Stimulated activated CD4-positive, alpha-beta T cell treated with anti-CD3 and anti-CD28 coated beads, Interleukin-4, amount 100 ng/mL, for 48 hours (primary cell): ENCODE results near the gene IGFL1.
"Not testable (repeated sequence)": the region's sequence is repeated elsewhere in the genome, so short reads cannot be mapped to it uniquely, and the experiment has no call there.

ENCODE experiments used
- DNase-seq, 2 donors: peaks; one replicate each; pipeline ENCODE4 v3.0.0-alpha.2; 2020; ENCODE audit warnings: low read depth in 2 of 2

IGFL1 gene

DNA sequence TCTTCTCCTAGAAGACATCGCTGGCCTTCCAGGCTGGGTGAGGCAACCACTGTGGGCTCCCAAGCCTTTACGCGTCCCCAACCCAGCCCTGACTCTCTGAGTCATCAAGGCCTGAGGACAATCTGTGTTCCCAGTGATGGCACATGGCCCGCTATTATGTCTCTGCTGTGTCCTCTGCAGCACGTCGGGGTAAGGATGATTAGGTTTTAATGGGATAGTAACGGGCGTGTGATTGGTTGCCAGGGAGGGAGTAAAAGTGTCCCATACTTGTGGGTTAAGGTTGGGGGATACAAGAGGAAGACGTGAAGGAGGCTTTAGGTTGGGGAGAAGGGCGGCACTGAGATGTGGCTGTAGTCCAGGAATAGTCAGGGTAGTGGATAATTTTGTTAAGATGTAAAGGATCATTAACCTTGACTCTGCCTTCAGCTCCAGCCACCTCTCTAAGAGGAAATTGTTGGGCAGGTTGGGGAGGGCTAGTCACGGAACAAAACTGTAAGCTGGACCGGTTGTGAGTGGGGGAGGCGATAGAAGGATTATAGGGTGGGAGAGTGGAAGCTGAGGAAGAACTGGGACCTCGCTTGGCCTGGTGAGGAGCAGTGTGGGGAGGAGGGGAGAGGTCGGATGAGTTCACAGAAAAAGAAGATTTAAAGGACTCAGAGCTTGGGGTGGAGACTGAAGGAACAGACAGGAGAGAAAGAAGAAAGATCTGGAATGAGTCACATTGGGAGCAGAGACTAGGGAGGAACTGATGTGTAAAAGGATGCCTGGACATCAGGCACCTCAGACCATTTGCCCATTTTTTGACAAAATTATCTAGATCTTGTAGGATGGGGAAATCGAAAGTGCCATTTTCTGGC, 27.9 kb upstream of the IGFL1 start:
- no peak for DNase-seq

DNA sequence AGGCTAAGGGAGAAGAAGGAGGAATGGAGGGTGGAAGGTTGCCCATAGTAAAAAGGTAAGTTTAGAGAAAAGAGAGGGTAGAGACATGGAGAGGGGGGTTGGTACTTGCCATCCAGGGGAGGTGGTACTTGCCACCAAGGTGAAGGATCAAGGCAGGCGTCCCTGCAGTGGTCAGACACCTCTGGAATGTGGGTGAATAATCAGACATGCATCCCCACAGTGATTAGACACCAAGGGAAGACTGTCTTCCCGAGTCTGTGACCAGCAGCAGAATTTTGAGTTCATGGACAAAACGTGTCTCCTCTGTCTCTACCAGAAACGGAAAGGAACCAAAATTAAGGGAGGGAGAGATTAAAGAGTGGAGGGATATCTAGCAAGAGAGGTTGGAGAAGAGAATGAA, 27.1 kb upstream of the IGFL1 start:
- DNase-seq: no peak

DNA sequence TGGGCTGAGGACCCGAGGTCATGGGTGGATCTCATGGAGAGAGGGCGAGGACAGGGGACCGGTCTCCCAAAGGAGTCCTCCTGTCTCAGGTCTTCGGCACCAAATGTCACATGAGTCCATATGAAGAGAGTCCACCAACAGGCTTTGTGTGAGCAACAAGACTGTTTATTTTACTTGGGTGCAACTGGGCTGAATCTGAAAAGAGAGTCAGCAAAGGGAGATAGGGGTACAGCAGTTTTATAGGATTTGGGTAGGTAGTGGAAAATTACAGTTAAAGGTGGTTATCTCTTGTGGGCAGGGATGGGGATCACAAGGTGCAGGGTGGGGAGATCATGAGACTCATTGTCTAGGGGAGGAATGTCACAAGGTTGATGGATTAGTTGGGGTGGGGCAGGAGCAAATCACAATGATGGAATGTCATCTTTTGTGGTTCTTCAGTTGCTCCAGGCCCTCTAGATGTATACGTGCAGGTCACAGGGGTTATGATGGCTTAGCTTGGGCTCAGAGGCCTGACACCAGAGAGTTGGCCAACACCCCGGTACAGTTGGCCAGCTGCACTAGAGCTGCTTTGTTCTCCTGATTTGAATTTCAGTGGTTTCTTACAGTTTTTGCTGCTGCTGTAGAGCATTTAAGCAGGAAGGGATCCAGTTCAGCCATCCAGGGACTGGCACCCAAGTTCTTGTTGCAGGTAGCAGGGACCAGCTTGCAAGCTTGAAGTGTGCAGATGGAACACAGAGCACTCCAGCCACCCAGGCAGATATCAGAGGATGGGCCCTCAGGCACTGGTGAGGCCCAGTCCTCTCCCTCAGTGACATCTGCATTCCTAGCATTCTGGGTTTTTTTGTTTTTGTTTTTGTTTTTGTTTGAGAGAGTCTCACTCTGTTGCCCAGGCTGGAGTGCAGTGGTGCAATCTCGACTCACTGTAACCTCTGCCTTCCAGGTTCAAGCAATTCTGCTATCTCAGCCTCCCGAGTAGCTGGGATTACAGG, 26.4 kb upstream of the IGFL1 start:
- no peak for DNase-seq

DNA sequence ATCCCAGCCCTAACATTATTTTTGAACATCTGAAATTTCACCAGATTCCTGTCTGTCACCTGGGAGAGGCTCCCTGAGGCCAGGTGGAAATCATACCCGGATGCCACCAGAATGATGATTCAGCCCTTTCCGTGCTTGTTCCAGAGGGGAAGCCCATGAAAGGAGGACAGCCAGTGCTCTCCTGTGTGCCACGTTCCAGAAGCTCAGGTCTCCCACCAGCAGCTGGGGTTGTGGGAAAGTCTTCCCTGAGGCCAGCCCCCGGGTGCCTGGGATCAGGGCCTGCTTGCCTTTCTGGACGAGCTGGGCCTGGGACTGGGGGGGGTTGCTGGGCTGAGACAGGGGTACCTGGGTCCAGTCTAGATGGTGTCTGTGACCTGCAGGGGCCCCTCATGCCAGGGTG, 25.5 kb upstream of the IGFL1 start:
- DNase-seq: no peak

DNA sequence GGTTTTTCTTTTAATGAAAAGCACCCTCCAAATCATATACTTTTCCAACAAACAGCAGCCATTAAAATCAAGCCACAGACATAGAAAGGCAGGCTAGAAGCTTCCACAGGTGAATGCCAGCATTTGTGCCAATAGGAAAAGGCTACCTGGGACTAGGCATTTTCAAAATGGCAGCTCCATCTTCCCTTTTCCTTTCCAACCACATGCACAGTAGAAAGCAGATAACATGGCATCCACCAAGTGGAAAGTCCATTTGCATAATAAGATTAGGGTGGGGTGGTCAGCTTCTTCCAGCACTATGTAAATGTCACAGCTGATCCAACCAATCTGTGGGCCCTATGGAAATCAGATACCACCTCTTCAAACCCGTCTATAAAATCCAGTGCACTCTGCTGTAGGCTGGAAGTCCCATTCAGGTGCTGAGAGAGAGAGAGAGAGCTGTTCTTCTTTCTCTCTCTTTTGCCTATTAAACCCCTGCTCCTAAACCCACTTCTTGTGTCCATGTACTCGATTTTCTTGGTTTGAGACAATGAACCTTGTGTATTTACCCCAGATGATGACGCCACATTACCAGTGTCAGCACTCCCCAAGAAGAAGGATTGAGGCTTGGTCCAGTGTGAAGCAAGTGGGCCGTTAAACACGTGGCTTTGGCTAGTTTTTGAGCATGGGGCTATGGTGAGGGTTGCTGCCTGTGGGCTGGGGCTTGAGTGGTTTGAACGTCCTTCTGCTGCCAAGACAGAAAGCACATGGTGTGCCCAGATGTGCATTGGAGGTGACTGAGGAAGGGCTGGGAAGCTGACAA, 24.2 kb upstream of the IGFL1 start:
- DNase-seq: no peak

DNA sequence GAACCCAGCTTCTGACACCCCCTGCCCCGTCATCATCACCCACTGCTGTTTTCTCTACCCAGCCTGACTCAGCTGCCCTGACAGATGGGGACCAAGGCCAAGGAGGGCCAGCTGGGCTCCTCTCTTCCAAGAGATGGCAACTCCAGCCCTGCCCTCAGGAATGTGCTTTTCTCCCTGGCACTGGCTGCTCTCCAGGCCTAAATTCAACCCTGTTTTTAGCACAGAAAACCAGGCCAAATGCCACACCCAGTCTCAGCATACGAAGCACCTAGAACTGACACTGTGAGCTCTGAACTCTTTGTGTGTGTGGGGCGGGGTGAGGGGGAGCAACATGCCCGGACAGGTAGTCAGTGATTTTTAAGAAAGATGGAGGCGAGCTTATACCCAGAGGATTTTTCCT, 23.4 kb upstream of the IGFL1 start:
- no peak for DNase-seq

DNA sequence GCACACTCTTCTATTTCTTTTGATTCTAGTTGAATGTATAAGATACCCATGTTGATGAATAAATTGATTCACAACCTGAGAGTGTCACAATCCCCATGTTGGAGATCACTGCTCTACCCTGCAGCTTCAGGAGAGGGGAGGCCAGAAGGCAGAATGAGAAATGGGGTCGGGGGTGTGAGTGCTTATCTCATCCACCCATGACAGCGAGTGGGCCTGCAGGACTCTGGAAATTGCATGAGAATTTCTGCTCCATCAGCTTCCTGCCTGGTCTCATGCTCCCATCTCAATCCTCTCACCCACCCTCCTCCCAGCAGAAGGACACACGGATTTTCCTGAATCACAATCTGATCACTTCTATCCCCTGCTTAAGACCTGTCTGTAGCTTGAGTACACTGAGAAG, 22.9 kb upstream of the IGFL1 start:
- no peak for DNase-seq

DNA sequence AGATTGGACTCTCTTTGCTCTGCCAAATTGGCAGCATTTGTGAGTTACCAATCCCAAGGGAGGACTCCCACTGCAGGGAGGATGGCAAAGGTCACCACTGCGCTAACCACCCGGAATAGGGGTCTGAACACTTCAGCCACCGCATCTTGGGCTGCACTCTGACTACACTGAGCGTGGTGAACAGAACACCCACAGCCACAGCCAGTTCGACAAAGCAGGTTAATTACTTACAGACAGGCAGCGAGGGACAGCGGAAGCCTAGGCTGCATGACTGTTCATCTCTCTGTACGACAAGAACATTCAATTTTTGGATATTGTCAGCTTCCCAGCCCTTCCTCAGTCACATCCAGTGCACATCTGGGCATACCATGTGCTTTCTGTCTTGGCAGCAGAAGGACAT, 21.7 kb upstream of the IGFL1 start:
- DNase-seq: not testable (repeated sequence)

DNA sequence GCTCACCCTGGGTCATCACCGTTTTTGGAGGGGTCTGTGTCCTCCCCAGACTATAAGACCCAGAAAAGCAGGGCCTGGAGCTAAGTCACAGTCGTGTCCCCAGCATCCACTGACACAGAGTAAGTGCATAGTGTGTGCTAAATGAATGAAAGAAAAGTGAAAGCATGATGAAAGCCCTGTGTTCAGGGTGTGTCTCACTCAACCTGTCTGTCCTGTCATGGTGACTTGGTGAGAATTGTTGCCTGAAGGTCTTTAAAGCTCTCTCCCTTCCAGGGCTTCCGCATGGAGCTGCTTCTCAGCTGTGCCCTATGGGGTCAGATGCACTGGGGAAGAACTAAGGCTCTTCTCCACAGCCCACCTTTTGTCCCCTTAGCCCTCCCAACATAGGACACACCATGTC, 20.5 kb upstream of the IGFL1 start:
- DNase-seq: no peak

DNA sequence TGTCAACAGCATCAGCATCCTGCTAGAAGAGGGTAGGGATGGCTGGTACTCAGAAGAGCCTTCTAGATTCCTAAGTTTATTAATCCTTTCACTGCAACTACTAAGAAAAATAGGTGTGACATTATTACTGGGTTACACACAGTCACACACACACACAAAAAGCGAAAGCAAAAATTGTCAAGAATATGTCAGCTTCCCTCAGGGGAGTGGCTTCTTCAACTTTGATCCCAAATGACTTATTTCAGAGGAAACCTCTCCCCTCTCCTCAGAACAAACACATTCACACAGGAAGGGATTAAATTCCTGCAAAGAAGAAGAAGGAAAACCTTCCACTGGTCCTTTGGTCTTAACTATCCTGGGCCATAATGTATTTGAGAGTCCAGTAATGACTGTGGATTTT, 20.1 kb upstream of the IGFL1 start:
- DNase-seq: no peak

DNA sequence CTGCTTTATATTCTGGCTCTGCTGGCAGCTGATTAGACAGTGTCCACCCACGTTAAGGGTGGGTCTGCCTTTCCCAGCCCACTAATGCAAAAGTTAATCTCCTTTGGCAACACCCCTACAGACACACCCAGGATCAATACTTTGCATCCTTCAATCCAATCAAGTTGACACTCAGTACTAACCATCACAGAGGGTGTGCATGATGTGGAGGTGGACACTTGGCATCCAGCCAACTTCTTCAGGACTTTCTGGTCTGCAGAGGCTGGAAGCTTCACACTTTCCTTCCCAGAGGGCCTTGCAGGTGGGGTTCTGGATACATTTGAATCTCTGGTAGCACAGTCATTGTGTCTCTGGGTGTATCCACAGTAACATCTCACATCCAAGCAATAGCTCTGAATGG, 18.9 kb upstream of the IGFL1 start:
- no peak for DNase-seq

DNA sequence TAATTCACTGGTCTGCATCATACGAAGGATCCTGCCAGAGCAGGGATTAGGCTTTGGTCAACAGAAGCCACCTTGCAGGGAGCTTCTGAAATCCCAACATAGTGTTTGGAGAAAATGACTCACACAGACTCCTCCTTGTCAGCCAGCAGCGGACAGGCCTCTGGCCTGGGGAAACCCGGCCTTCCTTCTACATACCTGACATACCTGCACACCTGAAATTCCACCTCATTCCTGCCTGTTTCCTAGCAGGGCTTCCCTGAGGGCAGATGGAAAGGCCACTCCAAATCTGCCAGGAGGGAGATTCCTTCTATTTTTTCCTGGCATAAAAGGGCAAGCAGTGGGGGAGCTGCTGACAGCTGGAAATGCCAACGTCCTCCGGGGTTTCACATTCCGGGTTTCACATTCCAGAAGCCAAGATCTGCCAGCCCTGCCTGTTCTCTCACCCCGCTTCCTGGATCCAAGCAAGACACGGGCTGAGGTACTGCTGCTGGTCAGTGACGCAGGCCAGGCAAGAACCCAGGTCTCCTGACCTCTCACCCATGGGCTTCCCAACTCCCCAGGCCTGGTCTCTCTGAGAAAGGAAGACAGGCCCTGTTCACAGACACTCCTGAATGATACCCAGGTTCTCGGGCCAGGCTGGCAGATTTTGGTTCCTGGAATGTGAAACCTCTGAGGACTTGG, 18.2 kb upstream of the IGFL1 start:
- no peak for DNase-seq

DNA sequence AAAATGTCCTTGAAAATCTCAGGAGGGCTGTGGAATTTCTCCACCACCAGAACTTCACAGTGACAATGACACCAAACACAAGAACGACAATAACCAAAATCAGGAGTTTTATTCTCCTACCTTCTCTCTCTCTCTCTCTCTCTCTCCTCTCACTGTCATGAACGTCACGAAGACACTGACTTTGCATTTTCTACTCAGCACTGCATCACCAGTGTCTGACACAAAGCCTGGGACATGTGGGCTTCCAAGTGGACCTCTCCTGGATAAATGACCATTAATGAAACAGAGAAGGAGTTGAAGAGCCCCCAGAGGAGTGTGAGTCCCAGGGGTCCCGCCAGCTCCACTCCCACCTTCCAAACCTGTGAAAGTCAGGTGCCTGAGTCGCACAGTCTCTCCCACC, 16.9 kb upstream of the IGFL1 start:
- not testable (repeated sequence) for DNase-seq

DNA sequence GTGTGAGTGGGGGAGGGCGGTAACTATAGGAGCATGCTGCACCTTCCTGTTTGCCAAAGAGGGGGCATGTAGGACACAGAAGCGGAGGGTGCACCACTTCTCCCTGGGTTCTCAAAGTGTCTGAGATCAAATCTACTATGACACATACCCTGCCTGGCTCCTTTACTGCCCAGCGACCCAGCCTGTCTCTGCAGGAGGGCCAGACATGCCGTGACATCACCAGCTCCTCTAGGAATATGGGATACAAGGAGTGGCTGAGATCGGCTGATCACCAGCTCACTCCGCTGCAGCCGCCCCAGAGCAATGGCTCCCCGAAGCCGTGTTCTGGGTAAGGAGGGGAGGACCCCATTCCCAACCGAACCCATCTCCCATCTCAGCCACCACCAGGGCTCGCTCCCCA, 16.4 kb upstream of the IGFL1 start:
- no peak for DNase-seq

DNA sequence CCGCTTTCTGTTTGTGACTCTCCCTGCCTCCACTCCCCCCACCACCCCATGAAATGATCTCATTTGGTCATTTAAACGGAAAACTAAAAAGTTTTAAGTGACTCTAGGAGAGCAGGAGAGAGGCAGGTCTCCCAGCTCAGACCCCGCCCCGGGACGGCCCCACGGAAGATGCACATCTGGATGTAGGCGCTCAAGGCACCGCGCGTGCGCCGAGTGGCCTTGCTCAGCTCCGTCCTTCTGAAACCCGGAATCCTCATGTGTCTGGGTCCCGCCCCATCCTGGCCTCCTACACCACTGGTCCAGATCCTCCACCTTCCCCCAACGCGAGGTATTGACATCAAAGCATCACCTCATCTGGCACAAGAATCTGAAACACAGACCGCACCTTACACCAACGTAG, 15.7 kb upstream of the IGFL1 start:
- DNase-seq: no peak

DNA sequence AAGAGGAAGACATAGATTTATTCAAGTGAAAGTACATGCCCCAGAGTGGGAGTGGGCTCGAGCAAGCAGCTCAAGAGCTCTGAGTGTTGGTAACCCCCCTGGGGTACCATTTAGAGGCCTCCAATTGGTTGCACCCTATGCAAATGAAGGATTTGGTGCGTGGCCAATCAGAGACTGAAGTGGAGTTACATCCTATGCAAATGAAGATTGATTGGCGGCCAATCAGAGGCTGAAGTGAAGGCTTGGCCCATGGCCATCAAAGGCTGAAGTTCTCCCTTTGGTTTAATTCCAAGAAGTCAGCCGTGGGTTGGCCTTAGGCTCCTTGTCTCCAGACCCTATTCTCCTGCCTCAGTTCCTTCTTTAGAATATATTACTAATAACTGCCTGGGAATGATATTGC, 12.9 kb upstream of the IGFL1 start:
- DNase-seq: no peak

DNA sequence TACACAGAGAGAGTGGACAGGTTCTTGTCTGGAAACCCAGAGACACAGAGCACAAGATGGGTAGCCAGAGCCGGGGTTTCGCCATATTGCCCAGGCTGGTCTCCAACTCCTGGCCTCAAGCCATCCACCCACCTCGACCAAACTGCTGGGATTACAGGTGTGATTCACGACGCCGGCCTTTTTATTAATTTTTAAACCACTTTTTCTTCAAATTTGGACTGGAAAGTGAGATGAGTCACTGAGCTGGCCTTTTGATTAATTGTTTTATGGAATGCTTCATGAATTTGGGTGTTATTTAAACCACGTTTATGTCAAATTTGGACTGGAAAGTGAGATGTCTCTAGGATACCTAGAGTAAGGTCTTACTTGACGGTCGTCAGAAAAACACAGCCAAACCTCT, 12.1 kb upstream of the IGFL1 start:
- no peak for DNase-seq

DNA sequence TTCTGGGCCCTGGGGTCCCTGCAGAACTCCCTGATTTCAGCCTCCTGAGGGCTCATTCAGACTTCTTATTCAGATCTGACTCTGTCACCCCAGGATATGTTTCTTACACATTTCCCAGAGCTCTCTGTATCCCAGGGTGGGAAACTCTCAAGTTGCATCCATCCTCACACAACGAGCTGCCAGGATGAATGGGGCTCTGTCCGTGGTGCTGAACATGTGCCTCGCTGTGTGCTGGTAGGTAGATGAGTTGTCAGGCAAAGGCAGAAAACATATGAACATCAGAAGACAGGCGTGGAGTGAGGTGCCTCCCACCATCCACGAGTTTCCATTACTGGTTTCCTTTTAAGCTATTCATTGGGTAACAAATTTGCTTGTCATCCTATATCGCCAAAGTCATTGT, 11.4 kb upstream of the IGFL1 start:
- DNase-seq: peak in 1 of 2 donors; percentile 30

DNA sequence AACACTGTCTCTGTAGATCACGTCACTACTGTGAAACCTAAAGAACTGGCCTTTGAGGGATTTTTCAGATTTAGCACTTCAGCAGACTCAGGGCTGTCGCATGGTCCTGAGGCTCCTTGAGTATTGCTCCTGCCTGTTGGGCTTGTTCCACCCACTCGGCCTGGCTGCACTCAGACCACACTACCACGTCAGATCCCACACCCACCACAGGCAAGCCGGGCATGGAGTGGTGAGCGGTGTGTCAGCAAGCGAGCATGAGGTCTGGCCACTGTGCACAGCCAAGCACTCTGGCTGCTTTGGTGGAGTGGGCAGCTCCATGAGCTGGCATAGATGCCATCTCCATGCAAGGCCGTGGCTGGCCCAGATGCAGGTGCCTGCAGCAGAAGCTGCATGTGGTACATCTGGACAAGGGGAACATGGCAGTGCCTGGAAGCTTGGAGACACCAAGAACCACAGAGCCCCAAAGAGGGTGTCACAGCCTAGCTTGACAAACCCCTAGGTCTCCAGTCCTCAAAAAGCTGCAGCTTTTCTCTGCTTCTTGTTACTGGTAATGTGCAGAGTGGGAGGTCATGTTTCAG, 9.4 kb upstream of the IGFL1 start:
- DNase-seq: no peak

DNA sequence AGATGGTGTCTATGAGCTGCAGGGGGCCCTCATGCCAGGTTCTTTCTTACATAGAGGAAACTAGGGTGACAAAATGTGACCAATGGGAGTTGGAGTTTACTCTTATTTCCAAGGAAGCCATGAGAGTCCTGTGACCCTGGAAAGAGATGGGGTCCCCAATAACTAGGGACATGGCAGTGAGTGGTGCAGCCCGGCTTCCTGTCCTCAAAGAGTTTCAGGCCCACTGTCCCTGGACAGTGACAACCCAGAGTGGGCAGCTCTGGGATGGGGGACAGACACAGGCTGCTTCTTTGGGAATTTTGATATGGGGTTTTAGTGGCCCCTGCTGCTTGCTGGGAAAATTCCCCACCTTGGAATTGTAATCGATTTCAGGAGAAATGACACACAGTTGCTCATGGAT, 8.4 kb upstream of the IGFL1 start:
- no peak for DNase-seq

DNA sequence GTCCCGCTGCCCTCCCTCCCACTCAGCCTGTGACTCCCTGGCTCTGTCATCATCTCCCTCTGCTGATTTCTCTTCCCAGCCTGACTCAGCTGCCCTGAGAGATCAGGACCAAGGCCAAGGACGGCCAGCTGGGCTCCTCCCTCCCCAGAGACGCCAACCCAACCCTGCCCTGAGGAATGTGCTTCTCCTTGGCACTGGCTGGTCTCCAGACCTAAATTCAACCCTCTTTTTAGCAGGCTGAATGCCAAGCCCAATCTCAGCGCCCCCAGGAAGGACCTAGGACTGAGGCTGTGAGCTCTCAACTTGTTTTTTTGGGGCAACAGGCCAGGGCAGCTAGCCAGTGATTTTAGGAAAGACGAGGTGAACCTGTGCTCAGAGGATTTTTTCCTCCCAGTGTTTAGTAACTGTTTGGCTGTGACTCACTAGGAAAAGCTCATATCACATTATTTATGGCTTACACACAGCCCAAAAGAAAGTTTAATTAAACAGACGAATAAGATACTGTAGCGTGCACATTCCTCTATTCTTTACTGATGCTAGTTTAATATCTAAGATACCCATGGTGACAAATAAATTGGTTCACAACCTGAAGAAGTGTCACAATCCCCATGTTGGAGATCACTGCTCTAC, 7.4 kb upstream of the IGFL1 start:
- no peak for DNase-seq
